GM23248 (cell line): ENCODE measurements around the gene STX5.

Source experiments
- EZH2 ChIP-seq: fragments of 200-600 bp; sonication (generic); IDR thresholded peaks from 2 replicates; pipeline ENCODE4 v1.6.1; 2018; ENCODE audit warnings: antibody characterized with exemption, mild to moderate bottlenecking; ENCODE audit not compliant: insufficient read depth, poor library complexity, severe bottlenecking
- EZH2phosphoT487 ChIP-seq: fragments of 200-600 bp; sonication (generic); IDR thresholded peaks from 2 replicates; pipeline ENCODE4 v1.6.1; 2018; ENCODE audit warnings: antibody characterized with exemption, moderate library complexity, mild to moderate bottlenecking, low read depth; ENCODE audit not compliant: insufficient read depth

- TF ChIP-seq EZH2: no peak
- no peak for TF ChIP-seq EZH2phosphoT487
Observed at GRCh38 chr11:62770778-62771143, 61.1 kb downstream of the STX5 start.
